HepG2 (cell line): Measurements from ENCODE around the gene SH2D3C. TPM values are rescaled to one million over a fixed set of nuclear protein-coding genes. Genes with fewer than 3 reads are reported as not detected.

Experiments used
- ATAC-seq: fragments of 200-7000 bp; cut with Tn5 transposase; 3 replicates; pipeline ENCODE4 v1.9.1; 2020; ENCODE audit warnings: mild to moderate bottlenecking, moderate library complexity
- BruUV-seq: library from RNA; stranded (reverse); fragments of 400-500 nt; replicated peaks from 2 replicates; lab custom pipeline; 2021; lab: Mats Ljungman, UMichigan
- CTCF ChIA-PET: fragments of 300-600 bp; formaldehyde crosslinking; extraction: SDS; loops from one replicate; lab custom pipeline; 2021; ENCODE audit warnings: low total read pairs, inconsistent platforms, low intra/inter-chr PET ratio; lab: Yijun Ruan, JAX
- POLR2A ChIA-PET: fragments of 350-600 bp; sonication (Branson Sonifier 250); formaldehyde crosslinking; loops from one replicate; lab custom pipeline; 2020; ENCODE audit warnings: antibody characterized with exemption, inconsistent platforms; lab: Yijun Ruan, JAX
- DNase-seq: peaks from one replicate; pipeline ENCODE4 v3.0.0-alpha.2; 2015; ENCODE audit warnings: low spot score
- FAIRE-seq: peaks from 3 replicates; lab custom pipeline; 2011; peaks lifted over from hg19 to GRCh38; lab: Jason Lieb, UNC
- H2AFZ ChIP-seq: one replicate; pipeline ENCODE4 v1.6.1; 2011; ENCODE audit warnings: low read length, inconsistent platforms
- H3K27ac ChIP-seq: fragments of 300-600 bp; 3 replicates; pipeline ENCODE4 v1.8.0; 2011; ENCODE audit warnings: mixed run types, mild to moderate bottlenecking, mixed read lengths, low read length, inconsistent platforms; ENCODE audit not compliant: insufficient read depth; ENCODE audit errors: extremely low read length
- H3K27me3 ChIP-seq, 2 experiments: fragments of 200-600 bp in 1 of 2; 2 replicates in 1 of 2; 3 replicates in 1 of 2; pipeline versions ENCODE4 v1.6.0 to v1.8.0; 2011; ENCODE audit warnings: low read length in 2 of 2, mild to moderate bottlenecking in 2 of 2, moderate library complexity in 2 of 2, inconsistent platforms in 1 of 2; ENCODE audit not compliant: insufficient read depth in 2 of 2, control insufficient read depth in 1 of 2
- H3K36me3 ChIP-seq, 2 experiments: fragments of 200-600 bp in 1 of 2; replicated peaks in 1 of 2; 2 replicates in 1 of 2; 3 replicates in 1 of 2; pipeline versions ENCODE4 v1.5.1 to v1.8.0; 2011; ENCODE audit warnings: low read length in 2 of 2, inconsistent platforms in 1 of 2; ENCODE audit not compliant: insufficient read depth in 2 of 2, control insufficient read depth in 1 of 2
- H3K4me1 ChIP-seq: 2 replicates; pipeline ENCODE4 v1.5.1; 2012; ENCODE audit warnings: low read length, inconsistent platforms; ENCODE audit not compliant: insufficient read depth
- H3K4me2 ChIP-seq: 2 replicates; pipeline ENCODE4 v1.6.0; 2011; ENCODE audit warnings: low read depth, low read length, inconsistent platforms
- H3K4me3 ChIP-seq, 3 experiments: fragments of 200-600 bp in 1 of 3; sonication (generic), shearing (Covaris generic) in 1 of 3; replicated peaks in 1 of 3; 2 replicates each; pipeline ENCODE4 v1.5.1; 2011 to 2016; ENCODE audit warnings: low read length in 3 of 3, inconsistent platforms in 2 of 3, low read depth in 2 of 3, mild to moderate bottlenecking in 2 of 3, control low read depth in 1 of 3, mixed read lengths in 1 of 3; ENCODE audit not compliant: insufficient read depth in 1 of 3
- H3K79me2 ChIP-seq: one replicate; pipeline ENCODE4 v1.6.1; 2011; ENCODE audit warnings: low read length, inconsistent platforms; ENCODE audit not compliant: insufficient read depth
- H3K9ac ChIP-seq: 2 replicates; pipeline ENCODE4 v1.6.0; 2011; ENCODE audit warnings: mild to moderate bottlenecking, low read depth, low read length, inconsistent platforms; ENCODE audit not compliant: insufficient read depth
- H3K9me3 ChIP-seq: 2 replicates; pipeline ENCODE4 v1.5.1; 2012; ENCODE audit warnings: mild to moderate bottlenecking, low read length
- H4K20me1 ChIP-seq: 2 replicates; pipeline ENCODE4 v1.6.0; 2011; ENCODE audit warnings: inconsistent platforms, mild to moderate bottlenecking, low read length, moderate library complexity; ENCODE audit not compliant: insufficient read depth
- AGO2 ChIP-seq: fragments of 200-400 bp; formaldehyde crosslinking; optimal IDR thresholded peaks from 2 replicates; pipeline ENCODE3; 2017; ENCODE audit warnings: mild to moderate bottlenecking, low read depth, low read length, moderate library complexity
- HNRNPUL1 ChIP-seq: fragments of 200-400 bp; formaldehyde crosslinking; IDR thresholded peaks from 2 replicates; pipeline ENCODE4 v1.6.1; 2017; ENCODE audit warnings: low read depth, mild to moderate bottlenecking, low read length, moderate library complexity
- JUND ChIP-seq: sonication (generic); formaldehyde crosslinking; IDR thresholded peaks from 2 replicates; pipeline ENCODE4 v1.8.0; 2022; ENCODE audit warnings: mild to moderate bottlenecking, missing genetic modification reagents
- MAF1 ChIP-seq: sonication (generic); formaldehyde crosslinking; IDR thresholded peaks from 2 replicates; pipeline ENCODE4 v1.5.0; 2020; ENCODE audit warnings: missing genetic modification reagents, borderline replicate concordance
- MED1 ChIP-seq: sonication (generic); formaldehyde crosslinking; IDR thresholded peaks from 2 replicates; pipeline ENCODE4 v1.4.0; 2020; ENCODE audit warnings: missing genetic modification reagents
- RBFOX2 ChIP-seq: fragments of 200-400 bp; formaldehyde crosslinking; IDR thresholded peaks from 2 replicates; pipeline ENCODE4 v1.6.1; 2017; ENCODE audit warnings: low read depth, mild to moderate bottlenecking, low read length
- ZSCAN20 ChIP-seq: sonication (generic); formaldehyde crosslinking; IDR thresholded peaks from 2 replicates; pipeline ENCODE4 v1.4.0; 2020; ENCODE audit warnings: missing genetic modification reagents, mild to moderate bottlenecking, borderline replicate concordance
- WGBS: methylation state at CpG from one replicate; pipeline ENCODE4 v1.1.6; 2017; ENCODE audit warnings: low lambda C conversion rate; 5-methylcytosine and 5-hydroxymethylcytosine counted together
- in situ Hi-C: cut with HindIII; loops from 2 replicates; pipeline ENCODE4 v1.10.0; 2017; ENCODE audit warnings: low pct_unique_long_range_greater_than_20kb; ENCODE audit not compliant: extremely low pct_ligation_motif_present
- intact Hi-C: fragments of 100-400 bp; cut with micrococcal nuclease; formaldehyde crosslinking; loops from one replicate; pipeline ENCODE4 v1.10.0; 2022; ENCODE audit not compliant: unreplicated experiment
- polyA plus RNA-seq, 8 experiments: library from polyadenylated mRNA; depleted of rRNA in 3 of 8; stranded (reverse) in 7 of 8; unstranded in 1 of 8; fragments of >200 nt; fragmentation: Illumina TruSeq in 4 of 8; extraction: Trizol in 4 of 8; gene quantifications; 2 replicates each; pipeline versions ENCODE4 v1.2.1 to v1.2.3, GENCODE V29; 2011 to 2016; ENCODE audit warnings: low read depth in 4 of 8, missing spikeins in 1 of 8, mixed read lengths in 1 of 8; ENCODE audit not compliant: insufficient read depth in 1 of 8
- total RNA-seq, 5 experiments: library from RNA; depleted of rRNA; stranded (reverse); fragments of >200 nt; fragmentation: Illumina TruSeq; extraction: Trizol; gene quantifications; 2 replicates each; pipeline ENCODE4 v1.2.3, GENCODE V29; 2016; ENCODE audit warnings: low read depth in 1 of 5
- TF ChIP-seq, protein P1 (sequence below): sonication (generic); formaldehyde crosslinking; IDR thresholded peaks from 2 replicates; pipeline ENCODE4 v1.8.1; 2022; ENCODE audit warnings: mild to moderate bottlenecking, missing genetic modification reagents
- TF ChIP-seq, protein P2 (sequence below): sonication (generic); formaldehyde crosslinking; IDR thresholded peaks from 2 replicates; pipeline ENCODE4 v1.4.0; 2020; ENCODE audit warnings: missing genetic modification reagents

SH2D3C gene
- total and polyA plus RNA-seq, 2 of the 13 experiments (the other 11 are each of a cell fraction or from before 2014, with no cell fraction given) = not detected

DNA sequence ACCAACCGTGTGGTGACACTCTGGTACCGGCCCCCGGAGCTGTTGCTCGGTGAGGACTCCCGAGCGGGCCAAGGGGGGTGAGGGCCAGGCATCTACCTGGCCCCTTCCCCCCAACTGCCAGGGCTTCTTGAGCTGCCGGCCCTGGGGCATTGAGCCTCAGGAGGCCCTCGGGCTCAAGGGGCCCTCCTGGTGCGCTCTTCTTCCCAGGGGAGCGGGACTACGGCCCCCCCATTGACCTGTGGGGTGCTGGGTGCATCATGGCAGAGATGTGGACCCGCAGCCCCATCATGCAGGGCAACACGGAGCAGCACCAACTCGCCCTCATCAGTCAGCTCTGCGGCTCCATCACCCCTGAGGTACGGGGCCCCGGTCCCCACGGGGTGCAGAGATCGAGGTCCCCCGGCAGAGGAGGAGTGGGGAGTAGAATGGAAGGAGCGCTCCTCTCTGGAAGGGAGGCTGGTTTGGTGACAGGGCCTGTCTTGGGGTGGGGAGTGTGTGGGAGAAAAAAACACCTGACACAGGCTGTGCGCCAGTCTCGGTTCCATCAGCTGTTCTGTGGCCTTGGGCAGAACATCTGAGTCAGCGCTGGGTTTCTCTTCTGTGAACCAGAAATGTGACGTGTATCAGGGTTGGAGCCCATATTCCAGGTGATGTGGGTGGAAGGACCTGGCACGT lies 10.0 kb upstream of the SH2D3C start:
- ATAC-seq = no peak
- CTCF ChIA-PET = no interaction called here
- Histone ChIP-seq H3K36me3 (peaks cover 24 to 41% of the 10 kb centered on the region in 2 experiments), H3K27me3 (0 out of 5 replicates have a peak, but pooled peaks cover 0 to 2% of the 10 kb centered on the region in 2 experiments), H3K4me1 (peaks cover 23% of the 10 kb centered on the region), H3K9me3 (no peaks in the 10 kb centered on the region), H3K79me2 (peaks cover 19% of the 10 kb centered on the region), H3K4me2 (no peak overlapping the region), H2AFZ (no peak overlapping the region), H3K4me3 (no peak overlapping the region)
- 86% methylated on average over 8 of the region's 26 CpGs for WGBS
- in situ Hi-C loops = no loop called here
- intact Hi-C loops = loop anchor here (5.0 kb wide), 1 partner anchor 196 kb away; no protein-coding TSS in a partner anchor
- BruUV-seq = no TSS peak
- no peak for DNase-seq
- TF ChIP-seq, protein P1, sequence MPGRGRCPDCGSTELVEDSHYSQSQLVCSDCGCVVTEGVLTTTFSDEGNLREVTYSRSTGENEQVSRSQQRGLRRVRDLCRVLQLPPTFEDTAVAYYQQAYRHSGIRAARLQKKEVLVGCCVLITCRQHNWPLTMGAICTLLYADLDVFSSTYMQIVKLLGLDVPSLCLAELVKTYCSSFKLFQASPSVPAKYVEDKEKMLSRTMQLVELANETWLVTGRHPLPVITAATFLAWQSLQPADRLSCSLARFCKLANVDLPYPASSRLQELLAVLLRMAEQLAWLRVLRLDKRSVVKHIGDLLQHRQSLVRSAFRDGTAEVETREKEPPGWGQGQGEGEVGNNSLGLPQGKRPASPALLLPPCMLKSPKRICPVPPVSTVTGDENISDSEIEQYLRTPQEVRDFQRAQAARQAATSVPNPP = no peak
- TF ChIP-seq MED1 (CRISPR knock-in tag) (no peak), ZSCAN20 (CRISPR knock-in tag) (no peak), JUND (CRISPR knock-in tag) (no peak), HNRNPUL1 (no peak), MAF1 (CRISPR knock-in tag) (no peak), RBFOX2 (peak; percentile 69), AGO2 (peak; percentile 21)
- TF ChIP-seq, protein P2, sequence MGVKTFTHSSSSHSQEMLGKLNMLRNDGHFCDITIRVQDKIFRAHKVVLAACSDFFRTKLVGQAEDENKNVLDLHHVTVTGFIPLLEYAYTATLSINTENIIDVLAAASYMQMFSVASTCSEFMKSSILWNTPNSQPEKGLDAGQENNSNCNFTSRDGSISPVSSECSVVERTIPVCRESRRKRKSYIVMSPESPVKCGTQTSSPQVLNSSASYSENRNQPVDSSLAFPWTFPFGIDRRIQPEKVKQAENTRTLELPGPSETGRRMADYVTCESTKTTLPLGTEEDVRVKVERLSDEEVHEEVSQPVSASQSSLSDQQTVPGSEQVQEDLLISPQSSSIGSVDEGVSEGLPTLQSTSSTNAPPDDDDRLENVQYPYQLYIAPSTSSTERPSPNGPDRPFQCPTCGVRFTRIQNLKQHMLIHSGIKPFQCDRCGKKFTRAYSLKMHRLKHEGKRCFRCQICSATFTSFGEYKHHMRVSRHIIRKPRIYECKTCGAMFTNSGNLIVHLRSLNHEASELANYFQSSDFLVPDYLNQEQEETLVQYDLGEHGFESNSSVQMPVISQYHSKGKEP (CRISPR knock-in tag) = no peak
- TF ChIP-seq, all 625 proteins: peak for 2
- POLR2A ChIA-PET = no interaction called here
- no peak for FAIRE-seq
- H3K27ac ChIP-seq = no peak overlapping the region
- peaks cover 21% of the 10 kb centered on the region for H4K20me1 ChIP-seq
- H3K9ac ChIP-seq = no peak overlapping the region
